ENCODE measurements around the gene FKBP4.

Gene FKBP4

GRCh38 chr12:2783936-2784600 lies 10.7 kb upstream of the FKBP4 start:
- peak; percentile 42 for DNase-seq

DNA sequence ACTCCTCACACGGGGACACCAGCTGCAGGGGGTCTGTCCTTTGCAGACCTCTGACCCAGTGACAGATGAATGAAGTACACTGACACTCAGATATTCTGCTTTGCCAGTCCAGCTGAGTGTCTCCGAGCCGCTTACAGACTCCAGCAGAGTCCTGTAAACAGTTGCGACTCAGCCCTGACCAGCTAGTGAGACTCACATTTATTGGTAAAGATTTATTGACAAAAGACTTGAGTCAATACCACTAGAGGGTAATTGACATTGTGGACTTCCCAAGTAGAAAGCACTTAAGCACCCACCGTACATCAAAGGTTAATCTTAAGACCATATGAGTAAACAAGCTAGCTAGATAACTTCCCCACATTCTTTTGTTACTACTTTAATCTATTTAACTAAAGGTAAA lies 9.8 kb upstream of the FKBP4 start:
- DNase-seq = no peak

- DNase-seq = no peak
These were observed 3.7 kb upstream of the FKBP4 start for GRCh38 chr12:2791089-2791488.

DNA sequence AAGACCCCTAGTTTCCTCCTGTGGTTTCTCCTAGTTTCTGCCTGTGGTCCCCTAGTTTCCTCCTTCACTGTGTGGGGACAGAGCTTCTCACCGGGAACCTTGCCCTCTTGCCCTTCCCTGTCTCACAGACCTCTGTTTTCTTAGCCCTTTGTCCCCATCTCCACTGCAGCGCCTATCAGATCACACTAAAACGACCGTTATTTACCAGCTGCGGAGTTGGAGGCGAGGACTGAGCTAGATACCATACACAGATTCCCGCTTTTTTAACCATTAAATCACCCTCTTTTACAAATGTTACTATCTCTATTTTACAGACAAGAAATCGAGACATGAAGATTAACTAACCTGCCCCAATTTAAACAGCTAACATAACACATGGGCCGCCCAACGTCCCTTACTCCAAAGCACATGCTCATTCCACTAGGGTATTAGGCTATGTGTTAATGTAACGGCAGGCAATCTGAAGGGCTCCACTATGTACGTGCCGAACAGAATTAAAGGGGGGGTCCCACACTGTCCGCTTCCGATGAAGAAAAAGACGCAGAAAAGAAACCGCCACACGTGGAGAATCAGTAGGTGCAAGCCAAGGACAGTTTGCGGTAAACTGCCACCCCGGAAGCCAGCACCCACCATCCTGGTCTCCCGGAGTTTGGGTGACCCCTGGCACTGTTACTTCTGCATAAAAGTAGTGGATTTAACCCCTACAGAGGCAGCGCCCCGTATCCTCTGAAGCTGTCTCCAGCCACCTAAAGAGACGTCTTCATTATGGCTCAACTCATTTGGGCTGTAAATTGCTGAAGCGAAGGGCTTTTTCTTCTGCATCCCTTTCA lies 1.9 kb upstream of the FKBP4 start:
- DNase-seq = no peak

DNA sequence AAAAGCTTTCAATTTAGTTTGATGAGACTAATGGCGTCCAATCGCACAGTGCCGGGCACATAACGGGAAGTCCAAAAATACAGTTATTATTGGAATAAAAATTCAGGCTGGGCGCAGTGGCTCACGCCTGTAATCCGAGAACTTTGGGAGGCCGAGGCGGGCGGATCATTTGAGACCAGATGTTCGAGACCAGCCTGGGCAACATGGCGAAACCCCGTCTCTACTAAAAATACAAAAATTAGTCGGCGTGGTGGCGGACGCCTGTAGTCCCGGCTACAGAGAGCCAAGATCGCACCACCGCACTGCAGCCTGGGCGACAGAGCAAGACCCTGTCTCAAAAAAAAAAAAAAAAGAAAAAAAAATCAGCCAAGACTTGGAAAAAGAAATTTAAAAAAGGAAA lies 1.2 kb upstream of the FKBP4 start:
- DNase-seq = no peak

GRCh38 chr12:2794191-2794735 lies 507 bp upstream of the FKBP4 start:
- no peak for DNase-seq

DNA sequence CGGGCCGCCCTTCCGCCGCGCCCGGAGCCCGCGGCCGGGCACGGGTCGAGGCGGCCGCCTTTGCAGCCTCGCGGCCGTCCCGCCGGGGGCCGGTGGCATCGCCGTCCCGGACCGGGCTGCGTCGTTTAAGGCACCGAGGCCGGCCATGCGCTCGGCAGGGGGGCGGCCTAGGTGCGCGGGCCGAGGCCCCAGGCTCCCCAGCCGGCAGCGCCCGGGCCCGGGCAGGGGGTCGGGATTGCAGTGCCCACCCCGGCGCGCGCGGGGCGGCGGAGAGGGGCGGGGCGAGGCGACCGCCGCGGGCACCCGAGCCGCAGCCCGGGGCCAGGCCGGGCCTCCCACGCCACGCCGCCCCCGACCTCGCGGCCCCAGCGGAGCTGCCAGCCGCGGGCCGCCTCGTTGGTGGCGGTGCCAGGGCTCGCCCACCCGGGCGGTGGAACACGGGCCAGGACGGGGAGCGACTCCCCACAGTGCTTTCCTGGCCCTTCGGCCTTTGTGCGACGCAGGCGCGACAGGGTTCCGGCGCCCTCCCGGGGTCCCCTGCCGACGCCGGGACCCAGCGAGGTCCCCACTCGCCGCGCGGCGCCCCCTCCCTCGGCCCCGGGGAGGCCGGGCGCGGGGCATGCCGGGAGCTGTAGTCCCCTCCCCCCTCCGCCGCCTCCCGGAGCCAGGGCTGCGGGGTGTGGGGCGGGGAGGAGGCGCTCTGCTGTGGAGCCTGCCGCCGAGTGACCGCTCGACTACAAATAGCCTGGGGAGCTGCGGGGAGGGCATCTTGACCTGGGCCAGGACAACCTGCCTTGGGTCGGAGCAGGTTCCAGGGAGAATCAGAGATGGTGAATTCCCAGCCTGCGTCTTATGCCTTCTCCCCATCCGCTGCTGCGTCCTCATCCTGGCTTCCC lies 769 bp downstream of the FKBP4 start:
- peak; percentile 76 for DNase-seq

GRCh38 chr12:2796187-2796666 lies 1.5 kb downstream of the FKBP4 start:
- no peak for DNase-seq

DNA sequence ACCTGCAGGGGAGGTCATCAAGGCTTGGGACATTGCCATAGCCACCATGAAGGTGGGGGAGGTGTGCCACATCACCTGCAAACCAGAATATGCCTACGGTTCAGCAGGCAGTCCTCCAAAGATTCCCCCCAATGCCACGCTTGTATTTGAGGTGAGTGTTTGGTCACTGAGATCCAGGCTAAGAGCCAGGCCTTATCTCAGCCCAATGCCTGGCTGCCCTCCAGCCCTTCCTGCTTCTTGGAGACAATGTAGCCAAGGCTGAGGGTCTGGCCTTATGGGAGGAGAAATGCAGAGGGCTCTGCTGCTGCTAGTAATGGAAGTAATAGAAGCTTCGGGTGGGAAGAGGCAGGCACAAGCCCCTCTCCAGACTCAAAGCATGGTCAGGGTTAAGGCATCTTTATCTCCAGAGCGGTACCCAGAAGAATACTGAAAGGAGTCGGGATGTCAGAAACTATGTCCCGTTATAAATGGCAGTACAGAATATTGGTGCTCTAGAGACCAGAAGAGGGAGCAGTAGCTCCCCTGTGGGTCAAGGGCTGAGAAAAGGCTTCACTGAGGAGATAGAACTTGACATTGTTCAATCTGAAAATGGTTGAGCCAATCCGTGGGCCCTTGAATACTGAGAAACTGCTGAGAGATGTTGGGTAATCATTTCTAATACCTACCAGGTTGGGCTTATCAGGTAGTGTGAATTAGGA lies 3.1 kb downstream of the FKBP4 start:
- no peak for DNase-seq

DNA sequence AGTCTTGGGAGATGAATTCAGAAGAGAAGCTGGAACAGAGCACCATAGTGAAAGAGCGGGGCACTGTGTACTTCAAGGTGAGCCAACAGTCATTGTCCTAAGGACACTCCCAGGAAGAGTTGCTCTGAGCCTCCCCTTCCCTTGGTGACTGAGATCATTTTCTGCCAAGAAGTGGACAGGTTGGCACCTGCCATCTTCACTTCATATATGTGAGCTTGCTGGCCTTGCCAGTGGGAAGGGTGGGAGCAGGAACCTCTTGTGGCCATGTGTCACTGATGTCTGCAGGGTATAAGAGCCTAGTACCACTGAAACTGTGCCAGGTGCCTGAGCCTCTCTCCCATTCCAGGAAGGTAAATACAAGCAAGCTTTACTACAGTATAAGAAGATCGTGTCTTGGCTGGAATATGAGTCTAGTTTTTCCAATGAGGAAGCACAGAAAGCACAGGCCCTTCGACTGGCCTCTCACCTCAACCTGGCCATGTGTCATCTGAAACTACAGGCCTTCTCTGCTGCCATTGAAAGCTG lies 5.3 kb downstream of the FKBP4 start:
- DNase-seq = no peak

- no peak for DNase-seq
These were observed 6.4 kb downstream of the FKBP4 start for GRCh38 chr12:2801044-2801783.

DNA sequence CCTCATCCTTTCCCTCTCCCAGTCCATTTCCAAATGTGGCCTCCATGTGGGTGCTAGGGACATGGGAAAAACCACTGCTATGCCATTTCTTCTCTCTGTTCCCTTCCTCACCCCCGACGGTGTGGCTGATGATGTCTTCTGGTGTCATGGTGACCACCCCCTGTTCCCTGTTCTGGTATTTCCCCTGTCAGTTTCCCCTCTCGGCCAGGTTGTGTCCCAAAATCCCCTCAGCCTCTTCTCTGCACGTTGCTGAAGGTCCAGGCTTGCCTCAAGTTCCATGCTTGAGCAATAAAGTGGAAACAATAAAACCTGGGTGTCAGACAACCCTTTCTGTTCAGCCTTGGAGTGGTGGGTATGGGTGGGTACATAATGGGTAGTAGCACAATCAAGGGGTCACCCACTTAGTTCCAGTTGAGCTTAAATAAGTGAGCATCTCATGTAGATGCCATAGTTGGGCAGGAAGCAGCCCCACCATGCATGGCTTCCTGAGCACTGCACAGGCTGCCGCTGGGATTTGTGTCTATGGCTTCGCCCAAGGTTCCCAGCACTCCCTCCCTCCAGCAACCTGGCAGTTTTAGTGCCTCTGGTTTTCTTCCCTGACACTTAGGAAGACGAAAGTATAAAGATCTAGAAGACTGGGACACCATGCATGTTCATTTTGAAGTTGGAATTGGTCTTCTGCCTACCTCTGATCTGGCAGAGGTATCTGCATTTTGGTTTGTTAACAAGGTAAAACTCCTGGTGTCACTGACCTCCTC lies 9.0 kb downstream of the FKBP4 start:
- no peak for DNase-seq

GRCh38 chr12:2804393-2805142 lies 9.8 kb downstream of the FKBP4 start:
- DNase-seq = no peak

DNA sequence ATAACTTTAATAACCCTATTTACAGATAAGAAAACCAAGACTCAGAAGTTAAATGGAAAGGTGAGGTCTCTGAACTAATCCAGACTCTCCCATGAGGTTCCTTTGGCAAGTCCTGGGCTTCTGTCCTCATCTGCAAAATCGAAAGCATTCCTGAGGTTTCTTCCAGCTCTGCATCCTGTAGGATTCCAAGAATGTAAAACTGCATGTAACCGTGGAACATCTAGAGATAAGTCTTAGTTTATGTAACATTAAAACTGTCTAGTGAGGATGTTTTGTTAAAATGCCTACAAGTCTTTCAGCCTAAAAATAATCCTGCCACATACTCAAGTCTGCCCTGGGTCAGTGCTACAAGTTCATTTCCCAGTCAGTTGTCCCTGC lies 10.4 kb downstream of the FKBP4 start:
- no peak for DNase-seq

DNA sequence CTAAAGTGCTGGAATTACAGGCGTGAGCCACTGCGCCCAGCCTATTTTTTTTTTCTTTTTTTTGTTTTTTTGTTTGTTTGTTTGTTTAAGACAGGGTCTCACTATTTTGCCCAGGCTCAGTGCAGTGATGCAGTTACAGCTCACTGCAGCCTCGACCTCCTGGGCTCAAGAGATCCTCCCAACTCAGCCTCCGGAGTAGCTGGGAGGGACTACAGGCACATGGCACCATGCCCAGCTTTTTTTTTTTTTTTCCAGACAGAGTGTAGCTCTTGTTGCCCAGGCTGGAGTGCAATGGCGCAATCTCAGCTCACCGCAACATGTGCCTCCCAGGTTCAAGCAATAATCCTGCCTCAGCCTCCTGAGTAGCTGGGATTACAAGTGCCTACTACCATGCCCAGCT lies 11.9 kb downstream of the FKBP4 start:
- no peak for DNase-seq

GRCh38 chr12:2811801-2812200 lies 17.0 kb downstream of the FKBP4 start:
- no peak for DNase-seq

- DNase-seq = peak; percentile 98
These were observed 17.8 kb downstream of the FKBP4 start, which contains the start of gene ITFG2 for GRCh38 chr12:2812290-2813213. Gene ITFG2 (plus strand): TSS chr12:2812668. CDS start chr12:2812761, 93 bp downstream.

Measured in activated naive CD4-positive, alpha-beta T cell treated with Interleukin-2 at 50 U/mL for 16 hours (primary cell).